Activated T-helper 1 cell treated with Interleukin-2 at 50 U/mL for 16 hours (primary cell): ENCODE measurements around the gene CPNE9.
"Not testable (repeated sequence)": the region's sequence is repeated elsewhere in the genome, so short reads cannot be mapped to it uniquely, and the experiment has no call there.

ENCODE experiments used
- DNase-seq: peaks from one replicate; pipeline ENCODE4 v3.0.0-alpha.2; 2020; ENCODE audit warnings: low read depth

Gene CPNE9

DNA sequence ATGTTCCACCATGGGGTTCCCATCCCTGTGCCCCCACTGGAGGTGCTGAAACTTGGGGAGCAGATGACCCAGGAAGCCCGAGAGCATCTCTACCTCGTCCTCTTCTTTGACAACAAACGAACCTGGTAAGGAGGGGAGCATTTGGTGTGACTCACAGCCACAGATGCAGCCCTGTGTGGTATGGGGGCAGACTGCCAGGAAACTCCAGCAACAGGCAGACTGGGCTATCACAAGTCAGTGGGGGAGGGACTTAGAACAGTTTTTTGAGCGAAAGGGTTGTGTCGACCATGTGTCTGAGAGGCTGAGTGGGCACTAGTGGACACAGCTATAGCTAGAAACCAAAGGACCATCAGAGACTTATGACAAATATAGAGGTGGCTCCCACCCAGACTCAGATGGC lies 42.7 kb downstream of the CPNE9 start:
- no peak for DNase-seq

DNA sequence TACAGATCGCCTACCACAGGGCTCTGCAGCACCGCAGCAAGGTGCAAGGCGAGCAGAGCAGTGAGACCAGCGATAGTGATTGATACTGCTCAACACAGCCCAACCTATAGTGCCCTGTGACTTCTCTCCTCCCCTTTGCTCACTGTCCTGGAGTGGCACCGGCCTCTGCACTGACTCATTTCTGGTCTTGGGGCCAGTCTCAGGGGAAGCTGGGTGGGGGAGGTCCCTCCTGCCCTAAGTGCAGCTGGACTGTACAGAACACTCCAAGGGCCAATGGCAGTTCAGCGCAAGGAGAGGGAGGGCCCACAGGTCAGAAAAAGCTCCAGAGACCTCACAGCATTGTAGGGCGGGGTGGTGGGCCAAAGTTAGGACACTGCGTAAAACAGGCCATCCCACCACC lies 43.6 kb downstream of the CPNE9 start:
- DNase-seq = no peak

DNA sequence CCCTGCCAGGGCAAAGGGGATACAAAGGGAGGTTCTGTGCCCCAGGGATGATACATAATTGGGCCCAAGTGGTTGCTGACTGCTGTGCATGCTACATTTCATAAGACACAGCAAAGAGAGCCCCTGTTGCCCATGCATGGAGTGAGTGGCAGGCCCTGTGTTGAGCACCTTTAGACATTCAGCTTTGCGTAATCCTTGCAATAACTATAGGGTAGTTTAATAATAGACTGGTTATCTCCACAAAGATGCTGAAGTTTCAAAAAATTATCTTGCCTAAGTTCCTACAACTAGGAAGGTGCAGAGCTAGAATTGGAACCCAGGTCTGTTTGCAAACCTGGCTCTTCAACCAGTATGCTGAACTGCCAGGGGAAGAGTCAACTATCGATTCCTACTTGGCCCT lies 44.4 kb downstream of the CPNE9 start:
- DNase-seq = no peak

DNA sequence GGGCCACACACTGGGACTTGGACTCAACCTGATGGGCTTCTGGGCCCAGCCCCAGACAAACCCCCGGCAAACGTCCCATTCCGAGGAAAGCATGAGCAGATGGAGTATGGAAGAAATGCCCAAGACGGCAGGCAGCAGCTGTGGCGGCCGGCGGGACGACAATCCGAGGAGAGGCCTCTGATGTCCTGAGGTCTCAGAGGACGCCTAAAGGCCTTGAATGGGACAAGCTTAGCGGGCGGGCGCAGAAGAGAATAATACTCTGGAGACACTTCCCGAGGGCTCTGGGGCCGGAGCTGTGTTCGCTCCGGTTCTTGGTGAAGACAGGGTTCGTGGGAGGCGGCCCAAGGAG lies 45.6 kb downstream of the CPNE9 start:
- DNase-seq = no peak

DNA sequence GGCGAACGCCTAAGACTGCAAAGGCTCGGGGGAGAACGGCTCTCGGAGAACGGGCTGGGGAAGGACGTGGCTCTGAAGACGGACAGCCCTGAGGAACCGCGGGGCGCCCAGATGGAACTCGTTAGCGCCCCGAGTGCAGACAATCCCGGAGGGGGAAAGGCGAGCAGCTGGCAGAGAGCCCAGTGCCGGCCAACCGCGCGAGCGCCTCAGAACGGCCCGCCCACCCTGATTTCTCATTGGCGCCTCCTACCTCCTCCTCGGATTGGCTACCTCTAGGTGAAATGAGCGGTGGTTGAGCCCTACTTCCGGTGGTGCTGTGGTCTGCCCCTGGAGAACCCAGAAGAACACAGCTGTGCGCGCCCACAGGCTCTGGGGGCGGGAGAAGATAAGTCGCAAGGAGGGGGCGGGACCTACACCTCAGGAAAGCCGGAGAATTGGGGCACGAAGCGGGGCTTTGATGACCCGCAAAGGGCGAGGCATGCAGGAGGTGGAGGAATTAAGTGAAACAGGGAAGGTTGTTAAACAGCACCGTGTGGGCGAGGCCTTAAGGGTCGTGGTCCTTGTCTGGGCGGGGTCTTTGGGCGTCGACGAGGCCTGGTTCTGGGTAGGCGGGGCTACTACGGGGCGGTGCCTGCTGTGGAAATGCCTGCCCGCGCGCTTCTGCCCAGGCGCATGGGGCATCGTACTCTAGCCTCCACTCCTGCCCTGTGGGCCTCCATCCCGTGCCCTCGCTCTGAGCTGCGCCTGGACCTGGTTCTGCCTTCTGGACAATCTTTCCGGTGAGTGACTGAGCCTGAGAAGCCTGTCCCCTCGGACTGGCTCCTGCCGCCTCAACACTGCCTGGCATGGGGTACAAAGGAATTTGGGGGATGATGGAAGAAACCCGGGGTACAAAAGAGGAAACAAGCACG lies 46.3 kb downstream of the CPNE9 start, which contains the start of gene OGG1:
Gene OGG1, plus strand, starts transcription at position 308 of the 911 bp plus-strand sequence. Its CDS starts 335 bp downstream, at position 643.
- DNase-seq = peak; percentile 88

DNA sequence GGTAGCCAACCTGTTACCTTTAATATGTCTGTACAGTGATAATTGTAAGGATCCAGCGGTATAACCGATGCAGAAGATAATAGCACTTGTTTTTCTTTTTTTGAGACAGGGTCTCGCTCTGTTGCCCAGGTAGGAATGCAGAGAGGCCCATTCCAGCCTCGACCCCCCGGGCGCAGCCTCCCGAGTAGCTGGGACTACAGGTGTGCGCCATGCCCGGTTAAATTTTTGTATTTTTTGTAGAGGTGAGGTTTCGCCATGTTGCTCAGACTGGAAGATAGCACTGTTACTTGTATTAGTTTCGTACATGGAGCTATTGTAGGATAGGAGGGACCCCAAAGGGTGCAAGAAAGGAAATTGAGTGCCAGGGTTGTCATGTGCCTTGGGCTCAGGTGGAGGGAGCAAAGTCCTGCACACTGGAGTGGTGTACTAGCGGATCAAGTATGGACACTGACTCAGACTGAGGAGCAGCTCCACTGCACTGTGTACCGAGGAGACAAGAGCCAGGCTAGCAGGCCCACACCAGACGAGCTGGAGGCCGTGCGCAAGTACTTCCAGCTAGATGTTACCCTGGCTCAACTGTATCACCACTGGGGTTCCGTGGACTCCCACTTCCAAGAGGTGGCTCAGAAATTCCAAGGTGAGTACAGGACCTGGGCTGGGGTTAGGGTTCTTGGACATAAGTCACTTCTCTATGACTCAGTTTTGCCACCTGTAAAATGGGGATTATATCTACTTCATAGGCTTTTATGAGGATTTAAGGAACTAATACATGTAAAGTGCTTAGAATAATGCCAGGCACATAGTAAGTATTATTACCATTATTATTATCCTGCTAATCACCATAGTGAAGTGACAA lies 47.2 kb downstream of the CPNE9 start:
- no peak for DNase-seq

DNA sequence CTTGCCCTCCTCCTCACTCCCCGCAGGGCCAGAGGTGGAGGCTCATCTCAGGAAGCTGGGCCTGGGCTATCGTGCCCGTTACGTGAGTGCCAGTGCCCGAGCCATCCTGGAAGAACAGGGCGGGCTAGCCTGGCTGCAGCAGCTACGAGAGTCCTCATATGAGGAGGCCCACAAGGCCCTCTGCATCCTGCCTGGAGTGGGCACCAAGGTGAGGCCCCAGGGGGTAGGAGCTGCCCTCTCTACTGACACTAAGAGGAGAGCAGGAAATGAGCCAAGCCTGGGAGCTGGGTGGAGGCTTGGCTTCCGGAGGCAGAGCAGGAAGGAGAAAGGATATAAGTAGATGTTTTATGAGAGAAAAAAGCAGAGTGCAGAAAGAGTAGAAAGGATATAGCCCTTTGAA lies 51.0 kb downstream of the CPNE9 start:
- no peak for DNase-seq

DNA sequence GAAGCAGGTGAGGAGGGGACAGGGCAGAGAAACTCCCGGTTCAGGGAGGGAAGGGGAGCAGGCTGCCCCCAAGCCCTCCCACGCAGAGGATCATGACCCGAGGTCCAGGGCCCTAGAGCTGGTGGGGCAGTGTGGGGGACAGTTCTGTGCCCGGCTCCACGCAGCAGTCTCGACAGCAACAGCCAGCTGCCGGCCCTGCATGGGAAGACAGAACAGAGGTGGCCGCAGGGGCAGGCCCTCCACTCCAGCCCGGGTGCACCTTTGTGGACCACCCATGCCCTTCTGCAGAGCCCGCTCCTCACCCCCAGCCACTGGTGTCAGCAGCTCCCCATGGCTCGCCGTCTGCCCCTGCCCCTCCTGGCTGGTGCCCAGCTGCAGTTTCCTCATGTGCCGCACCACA lies 53.8 kb downstream of the CPNE9 start:
- DNase-seq = no peak

DNA sequence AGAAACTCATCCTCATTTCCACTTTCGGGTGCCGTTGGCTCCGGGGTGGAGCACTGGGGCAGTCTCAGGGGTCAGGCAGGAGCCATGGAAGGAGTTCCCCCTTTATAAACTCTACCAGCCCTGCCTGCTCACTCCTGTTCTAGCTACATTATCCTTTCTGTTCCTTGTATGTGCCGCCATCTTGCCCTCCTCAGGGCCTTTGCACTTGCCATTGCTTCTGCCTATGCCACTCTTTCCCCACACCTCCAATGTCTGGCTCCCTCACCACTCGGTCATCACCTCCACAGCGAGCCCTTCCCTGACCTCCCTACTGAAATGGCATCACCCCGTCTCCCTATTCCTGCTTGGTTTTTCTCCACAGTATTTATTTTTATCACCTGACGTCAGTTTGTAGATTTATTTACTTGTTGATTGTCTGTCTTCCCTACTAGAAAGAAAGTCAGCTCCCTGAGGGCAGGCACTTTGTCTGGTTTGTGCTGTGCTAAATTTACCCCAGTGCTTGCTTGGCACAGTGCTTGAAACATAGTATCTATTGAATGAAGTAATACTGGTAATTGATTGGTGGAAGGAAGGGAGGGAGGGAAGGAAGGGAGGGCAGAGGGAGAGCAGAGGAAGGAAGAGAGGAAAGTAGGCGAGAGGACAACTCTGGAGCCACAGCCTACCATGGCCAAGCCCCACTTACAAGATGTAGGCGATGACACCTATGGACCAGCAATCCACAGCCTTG lies 57.3 kb downstream of the CPNE9 start:
- DNase-seq = no peak

DNA sequence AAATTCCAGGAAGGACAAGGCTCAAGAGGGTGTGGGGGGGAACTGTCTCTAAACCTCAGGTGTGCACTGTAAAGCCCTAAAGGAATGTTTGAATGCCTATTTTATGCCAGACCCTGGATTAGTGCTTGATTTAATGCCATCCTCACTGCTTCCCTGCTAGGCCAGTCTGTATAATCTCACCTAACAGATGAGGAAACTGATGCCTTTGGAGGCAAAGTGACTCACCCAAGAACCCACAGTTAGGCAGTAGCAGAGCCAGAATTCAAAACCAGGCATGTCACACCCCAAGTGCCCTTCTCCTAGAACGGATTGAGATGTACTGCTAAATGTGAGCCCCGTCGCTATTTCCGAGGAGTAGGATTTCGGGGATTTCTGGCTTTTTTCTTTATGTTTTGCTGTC lies 58.3 kb downstream of the CPNE9 start:
- no peak for DNase-seq

DNA sequence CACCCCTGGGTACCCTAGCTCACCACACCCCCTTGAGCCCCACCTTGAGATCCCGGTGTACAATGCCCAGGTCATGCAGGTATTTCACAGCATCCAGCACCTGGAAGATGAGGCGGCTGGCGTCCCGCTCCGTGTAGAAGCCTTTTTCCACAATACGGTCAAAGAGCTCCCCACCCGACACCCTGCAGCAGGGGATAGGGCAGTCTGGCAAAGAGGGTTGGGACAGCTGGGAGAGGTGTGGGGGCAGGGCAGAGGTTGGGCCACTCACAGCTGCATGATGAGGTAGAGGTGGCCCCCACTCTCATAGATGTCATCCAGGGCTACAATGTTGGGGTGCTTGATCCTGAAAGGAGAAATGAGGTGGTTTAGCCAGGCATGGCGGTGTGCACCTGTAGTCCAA lies 59.2 kb downstream of the CPNE9 start:
- no peak for DNase-seq

DNA sequence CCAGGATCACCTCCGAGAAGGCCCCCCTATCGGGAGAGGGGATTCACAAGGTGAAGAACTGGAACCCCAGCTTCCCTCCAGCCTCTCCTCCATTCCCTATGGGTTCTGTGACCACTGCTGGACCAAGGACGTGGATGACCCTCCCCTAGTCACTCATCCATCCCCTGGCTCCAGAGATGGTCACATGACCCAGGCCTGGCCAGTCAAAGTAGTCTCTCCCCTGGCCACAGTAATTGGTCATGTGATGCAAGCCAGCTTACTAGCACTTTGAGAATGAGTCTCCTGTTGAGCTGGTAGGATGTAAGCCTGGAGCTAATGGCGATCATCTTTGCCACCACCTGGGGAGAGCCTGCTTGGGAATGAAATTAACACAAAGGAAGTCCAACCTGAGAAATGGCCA lies 62.2 kb downstream of the CPNE9 start:
- no peak for DNase-seq

DNA sequence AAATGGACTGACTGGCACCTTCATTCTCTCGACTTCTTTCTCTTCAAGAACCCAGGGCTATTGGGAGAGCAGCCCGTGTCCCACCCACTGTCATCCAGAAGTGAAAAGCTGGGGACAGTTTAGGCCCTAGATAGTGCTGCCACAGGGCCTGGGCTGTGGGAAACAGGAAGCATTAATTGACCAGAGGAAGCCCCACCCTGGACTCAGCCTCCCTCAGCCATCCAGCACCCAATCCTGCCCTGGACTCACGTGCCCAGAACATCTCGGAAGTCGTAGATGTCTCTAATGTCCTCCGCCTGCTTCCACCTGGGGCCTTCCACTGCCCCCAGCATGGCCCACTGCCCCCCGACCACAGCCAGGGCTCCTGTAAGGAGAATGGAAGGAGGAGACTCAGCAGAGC lies 63.8 kb downstream of the CPNE9 start:
- no peak for DNase-seq

DNA sequence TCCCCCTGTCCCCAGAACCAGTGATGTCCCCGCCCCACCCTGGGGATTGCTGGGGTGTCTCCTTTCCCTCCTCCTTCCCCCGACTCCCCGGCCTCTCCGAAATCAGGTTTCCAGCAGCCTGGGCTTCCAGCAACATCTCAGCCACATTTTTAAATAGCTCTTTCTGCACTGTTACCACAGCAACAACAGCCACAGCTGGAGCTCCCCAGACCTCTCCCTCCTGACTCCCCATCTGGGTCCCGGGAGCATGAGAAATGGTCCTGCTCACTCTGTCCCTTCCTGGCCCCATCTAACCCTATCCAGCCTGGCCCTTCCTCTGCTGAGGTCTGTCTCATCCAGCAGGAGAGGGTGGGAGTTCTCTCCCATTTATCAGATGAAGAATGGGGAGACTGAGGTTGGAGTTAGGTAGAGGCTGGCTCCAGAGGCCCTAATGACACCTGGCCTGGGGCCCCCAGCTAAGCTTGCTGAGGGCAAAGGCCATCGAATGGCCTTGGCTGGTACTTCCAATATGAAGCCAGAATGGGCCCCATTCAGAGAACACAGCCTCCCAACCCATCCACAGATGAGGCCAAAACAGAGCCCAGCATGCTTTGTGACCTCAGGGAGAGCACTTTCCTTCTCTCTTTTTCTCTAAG lies 64.6 kb downstream of the CPNE9 start:
- DNase-seq = no peak

DNA sequence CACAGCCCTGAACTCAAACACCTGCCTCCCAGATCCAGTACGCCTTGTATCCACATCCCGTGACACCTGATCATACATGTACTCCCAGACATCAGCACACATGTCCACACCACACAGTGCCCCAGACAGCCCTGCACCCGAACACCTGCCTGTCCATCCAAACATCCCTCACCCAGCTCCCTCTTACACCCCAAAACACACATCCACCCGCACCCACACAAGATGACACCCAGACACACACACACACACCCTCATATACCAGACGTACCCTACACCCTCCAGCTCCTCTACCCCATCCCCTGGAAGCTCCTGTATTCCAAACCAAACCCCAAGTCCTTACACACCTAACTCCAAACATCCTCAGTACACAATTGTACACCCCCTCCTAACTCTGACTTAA lies 65.4 kb downstream of the CPNE9 start:
- no peak for DNase-seq

DNA sequence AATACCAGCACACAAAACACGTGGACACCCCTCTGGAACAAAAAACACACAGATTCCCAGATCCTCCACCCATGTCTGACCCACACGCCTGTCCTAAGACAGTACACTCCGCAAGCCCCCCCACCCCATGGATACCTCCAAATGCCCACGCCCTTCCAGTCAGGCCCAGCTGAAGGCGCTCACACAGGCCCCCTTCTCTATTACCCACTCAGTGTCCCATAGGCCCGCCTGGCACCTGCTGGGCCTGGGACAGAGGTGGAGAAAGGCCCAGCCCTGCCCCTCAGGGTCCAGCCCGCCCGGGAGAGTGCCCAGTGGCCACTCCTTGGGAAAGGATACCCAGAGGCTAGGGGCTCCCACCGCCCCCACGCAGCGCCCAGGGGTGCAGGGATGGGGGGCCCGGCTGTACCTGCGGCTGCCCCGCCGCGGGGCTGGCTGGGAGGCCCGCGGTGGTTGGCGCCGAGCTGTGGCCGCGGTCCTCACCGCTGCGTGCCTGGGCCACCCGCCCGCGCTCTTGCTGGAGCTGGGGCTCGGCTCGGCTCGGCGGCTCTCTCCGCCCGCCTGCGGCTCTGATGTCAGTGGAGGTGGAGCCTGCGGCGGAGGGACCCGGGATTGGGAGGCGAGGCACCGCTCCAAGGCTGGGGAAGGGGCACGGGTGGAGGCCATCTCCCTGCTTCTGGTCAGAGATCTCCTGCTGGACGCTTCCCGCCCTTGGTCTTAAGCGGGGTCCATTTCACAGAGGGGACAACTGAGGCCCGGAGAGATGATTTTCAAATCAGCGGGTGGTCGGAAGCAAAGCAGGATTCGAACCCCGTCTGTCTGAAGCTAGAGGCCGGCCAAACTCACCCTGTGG lies 66.0 kb downstream of the CPNE9 start, which contains the start of gene CAMK1:
Gene CAMK1, minus strand, starts transcription at position 522 of the 850 bp plus-strand sequence. CDS start 2,198 bp downstream, outside the sequence.
- DNase-seq = peak; percentile 35

DNA sequence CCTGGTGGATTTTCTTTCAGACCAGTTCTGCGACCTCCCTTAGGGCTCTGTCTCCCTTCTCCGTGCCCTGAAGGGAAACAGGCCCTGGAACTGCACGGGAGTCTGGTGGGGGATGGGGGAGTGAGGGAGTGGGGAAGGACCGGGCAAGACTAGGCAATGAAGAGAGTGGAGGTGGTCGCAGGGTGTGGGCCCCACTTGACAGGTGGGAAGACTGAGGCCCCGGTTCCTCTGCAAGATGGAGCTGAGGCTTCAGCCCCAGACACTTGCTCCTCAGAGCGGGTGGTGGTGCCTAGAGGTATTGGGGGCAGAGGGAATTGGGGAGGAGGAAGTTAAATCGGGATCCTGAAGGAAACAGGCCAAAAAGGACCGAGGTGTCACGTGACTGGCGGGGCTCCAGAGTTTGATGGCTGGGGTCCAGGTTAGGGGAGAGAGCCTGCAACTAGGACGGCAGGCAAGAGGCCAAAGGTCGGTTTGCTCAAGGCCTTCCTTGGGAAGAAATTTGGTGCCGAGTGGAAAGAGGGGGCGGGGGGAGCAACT lies 66.7 kb downstream of the CPNE9 start:
- DNase-seq = no peak

DNA sequence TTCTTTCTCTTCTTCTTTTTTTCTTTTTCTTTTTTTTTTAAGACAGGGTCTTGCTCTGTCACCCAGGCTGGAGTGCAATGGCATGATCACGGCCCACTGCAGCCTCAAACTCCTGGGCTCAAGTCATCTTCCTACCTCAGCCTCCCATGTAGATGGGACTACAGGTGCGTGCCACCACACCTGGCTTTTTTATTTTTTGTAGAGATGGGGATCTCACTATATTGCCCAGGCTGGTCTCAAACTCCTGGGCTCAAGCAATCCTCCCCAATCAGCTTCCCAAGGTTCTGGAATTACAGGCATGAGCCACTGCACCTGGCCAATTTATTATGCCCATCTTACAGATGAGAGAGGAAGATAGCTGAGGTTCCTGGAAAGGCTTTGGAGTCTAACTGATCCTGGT lies 67.4 kb downstream of the CPNE9 start:
- DNase-seq = not testable (repeated sequence)

DNA sequence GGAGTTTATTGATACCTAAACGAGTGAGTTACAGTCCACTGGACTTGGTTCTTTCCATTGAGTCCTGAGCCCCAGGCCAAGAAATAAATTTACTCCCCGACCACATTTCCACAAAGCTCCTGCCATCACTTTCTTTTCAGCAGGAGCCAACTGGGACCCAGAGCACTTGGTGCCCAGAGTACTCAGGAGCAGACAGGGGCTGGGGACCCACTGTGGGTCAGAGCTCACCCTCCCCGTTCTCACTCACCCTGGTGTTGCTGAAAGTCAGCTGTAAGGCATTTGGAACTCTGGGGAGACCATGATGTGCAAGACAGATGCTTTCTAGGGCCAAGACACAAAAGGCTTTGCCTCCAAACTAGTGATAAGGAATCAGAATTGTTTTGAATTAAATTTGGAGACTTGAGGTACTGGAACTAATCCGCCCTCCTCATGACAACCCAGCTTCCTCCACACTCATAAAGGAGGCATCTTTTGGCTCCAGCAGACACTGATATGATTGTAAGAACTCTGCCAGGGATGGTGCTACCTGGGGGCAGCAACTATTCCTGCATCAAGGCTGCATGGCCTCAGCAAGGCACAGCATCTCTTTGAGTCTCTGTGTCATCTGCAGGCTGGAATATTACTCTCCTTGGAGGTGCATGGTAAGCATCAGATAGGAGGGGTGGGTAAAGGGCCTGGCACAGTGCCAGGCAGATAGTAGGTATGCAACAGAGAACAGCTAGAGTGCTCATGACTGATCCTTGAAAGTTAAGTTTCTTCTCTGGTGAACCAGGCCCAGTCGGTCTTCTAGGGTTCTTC lies 73.5 kb downstream of the CPNE9 start:
- no peak for DNase-seq

DNA sequence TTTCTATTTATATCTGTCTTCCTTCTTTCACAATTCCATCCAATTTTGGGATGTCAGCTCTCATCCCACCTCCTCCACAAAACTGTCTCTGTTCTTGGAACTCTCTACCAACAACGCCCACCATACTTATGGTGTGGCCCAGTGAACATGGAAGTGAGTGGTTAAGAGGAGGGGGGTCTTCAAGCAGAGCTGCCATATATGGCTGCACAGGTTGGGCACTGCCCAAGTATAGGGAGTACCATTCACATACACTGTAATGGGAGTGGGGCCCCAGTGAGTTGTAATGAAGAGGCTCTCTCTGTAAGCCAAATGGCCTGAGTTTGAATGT lies 74.0 kb downstream of the CPNE9 start:
- no peak for DNase-seq
